Measurements from ENCODE around the gene C16orf90.
"Not testable (repeated sequence)": the region's sequence is repeated elsewhere in the genome, so short reads cannot be mapped to it uniquely, and the experiment has no call there.

C16orf90 gene

DNA sequence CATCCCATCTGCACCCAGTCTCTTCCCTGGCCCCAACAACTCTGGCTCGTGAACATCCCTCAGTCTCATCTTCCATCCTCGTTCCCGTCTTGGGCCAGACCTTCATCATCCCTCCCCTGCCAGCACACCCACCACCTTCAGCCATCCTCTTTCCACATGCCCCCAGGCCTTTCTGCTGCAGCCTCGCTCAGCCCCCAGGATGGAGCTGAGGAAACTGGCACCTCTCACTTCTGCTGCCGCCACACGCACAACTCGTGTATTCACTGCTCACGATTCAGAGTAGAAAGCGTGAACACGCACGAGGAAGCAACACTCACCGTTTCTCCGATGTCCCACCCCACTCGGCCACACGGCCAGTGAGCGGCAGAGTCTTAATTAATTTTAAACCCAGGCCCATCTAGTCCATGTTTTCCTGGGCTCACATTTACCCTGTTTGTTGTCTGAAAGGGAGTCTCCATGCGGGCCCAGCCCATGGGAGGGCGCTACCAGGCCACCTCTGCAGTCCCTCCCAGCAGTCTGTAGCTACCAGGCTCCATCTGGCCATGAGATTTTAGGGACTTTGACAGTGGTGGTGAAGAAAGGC lies 12.5 kb downstream of the C16orf90 start:
- DNase-seq, result no peak

DNA sequence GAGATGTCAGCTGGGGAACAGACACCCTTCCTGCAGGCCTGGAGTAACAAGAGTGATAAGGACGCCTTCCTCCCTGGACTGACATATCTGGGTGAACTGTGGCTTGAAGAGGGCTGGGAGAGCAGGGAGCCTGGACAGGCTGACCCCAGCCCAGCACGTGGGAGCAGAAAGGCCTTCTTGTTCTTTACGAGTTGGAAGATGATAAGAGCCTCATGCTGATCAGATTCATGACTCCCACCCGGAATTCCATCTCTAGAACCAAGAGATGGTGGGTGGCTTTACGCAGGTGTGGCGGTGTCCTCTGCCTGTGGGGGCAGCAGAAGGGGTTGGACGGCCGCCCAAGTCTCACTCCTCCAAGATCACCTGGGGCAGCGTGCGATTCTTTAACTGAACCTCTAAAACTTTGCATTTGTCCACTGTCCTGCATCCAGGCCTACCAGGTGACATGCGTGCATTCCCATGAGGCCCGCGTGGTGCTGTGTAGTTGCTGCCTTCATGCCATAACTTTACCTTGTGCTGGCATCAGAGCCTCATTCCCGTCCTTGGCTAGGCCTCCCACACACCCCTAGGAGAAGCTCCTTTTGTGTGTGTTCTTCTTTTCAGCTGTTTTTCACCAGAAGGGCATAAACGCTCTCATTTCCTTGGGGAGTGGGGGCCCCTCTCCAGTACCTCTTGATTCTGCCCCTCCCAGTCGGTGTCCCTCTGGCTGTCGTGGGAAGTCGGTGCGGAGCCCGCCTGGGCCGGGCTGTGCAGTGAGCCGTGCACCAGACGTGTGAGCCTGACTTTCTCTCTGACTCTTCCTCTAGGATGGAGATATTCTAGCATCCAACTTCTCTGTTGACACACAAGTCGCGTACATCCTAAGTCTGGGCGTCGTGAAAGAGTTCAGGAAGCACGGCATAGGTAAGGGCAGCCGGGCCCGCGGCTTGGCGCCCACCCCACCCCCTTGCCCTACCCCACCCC lies 13.3 kb downstream of the C16orf90 start:
- no peak for DNase-seq

DNA sequence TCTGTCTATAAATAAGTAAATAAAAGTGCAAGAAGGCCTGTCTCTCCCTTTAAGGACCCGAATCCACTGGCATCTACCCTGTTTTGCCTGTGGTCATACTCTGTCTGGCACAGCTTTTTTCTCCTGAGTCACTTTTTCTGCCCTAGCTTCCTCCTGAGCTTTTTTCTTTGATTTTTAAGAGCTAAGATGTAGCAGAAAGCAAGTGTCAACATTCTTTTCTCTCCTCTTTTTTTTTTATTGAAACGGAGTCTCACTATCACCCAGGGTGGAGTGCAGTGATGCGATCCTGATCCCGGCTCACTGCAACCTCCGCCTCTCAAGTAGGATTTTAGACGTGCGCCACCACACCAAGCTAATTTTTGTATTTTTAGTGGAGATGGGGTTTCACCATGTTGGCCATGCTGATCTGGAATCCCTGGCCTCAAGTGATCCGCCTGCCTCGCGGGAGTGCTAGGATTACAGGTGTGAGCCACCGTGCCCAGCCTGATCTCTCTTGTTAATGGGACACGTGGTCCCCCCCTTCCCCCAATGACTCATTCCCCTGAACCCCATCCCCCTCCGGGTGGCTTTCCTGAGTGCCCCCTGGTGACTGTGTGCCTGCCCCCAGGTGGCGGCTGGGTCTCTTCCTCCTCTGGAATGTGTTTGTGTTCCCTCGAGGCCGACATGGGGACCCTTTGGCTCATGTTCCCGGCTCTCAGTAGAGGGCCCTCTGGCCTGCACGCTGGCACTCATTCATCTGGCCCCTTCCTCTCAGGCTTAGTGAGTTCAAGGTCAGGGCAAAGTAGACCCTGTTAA lies 14.2 kb downstream of the C16orf90 start:
- no peak for DNase-seq

DNA sequence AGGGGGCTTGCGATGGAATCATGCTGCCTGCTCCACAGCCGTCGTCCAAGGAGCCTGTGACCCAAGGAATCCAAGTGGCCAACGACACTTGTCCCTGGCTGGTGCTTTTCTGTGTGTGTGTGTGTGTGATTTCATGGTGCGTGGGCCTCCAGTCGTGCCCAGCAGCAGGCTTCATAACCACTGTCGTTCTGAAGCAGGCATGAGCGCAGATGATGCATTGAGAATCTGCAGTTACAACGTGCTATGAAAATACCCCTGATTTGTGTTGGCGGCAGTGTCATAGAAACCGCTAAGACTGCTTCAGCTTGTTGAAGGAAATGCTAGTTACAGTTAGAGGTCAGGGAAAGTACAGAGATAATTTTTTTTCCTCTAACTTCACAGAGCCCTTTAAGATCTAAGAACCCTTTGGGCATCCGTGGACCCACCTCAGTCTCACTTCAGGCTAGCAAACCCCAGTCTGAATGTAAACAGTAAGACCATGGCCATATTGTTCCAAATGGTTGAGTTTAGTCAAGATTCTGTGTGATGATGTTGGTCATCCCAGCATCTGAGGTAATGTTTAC lies 15.6 kb downstream of the C16orf90 start:
- no peak for DNase-seq

DNA sequence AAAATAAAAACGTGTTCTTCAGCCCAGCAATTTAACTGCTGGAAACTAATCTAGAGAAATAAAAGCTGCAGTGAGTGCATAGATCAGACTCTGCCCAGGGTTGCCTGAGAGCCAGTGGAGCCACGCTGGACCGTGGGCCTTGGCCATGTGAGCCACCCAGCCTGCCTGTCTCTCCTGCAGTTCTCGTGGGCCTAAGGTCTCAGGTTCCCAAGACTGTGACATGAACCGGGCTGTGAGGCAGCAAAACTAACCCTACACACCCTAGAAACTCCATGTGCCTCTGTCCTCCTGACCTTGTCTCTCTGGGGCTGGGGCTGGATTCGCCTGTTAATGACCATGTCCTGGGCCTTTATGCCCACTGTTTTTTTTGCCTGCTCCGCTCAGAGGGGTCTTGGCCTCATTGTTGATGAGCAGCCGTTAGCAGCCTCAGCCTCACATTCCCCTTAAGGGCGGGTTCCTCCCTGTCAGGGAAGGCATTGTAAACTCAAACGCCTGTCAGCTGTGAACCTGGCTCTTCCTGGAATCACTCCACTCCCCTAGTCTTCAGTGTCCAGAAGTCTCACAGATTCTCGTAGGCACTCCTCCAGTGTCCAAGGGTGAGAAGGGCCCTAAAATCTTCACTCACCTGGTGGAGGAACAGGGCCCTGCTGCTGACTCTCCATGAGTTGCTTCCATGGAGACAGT lies 16.9 kb downstream of the C16orf90 start:
- DNase-seq, result no peak

DNA sequence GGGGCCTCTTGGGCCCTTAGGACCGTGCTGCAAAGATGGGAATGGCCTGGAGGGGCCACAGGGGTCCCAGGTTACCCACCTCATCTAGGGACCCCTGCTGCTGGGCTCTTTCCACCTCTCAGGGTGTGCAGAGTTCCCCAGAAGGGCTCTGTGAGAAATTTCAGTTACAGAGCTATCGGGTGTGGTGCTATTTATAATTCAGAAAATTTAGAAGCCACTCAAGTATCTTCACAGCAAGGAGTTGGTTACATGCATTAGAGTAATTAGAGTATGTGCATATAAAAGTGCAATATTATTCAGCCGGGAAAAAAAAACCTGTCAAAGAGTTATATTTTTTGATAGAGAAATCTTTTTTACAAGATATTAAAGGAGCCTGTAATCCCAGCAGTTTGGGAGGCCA lies 18.9 kb downstream of the C16orf90 start:
- no peak for DNase-seq

DNA sequence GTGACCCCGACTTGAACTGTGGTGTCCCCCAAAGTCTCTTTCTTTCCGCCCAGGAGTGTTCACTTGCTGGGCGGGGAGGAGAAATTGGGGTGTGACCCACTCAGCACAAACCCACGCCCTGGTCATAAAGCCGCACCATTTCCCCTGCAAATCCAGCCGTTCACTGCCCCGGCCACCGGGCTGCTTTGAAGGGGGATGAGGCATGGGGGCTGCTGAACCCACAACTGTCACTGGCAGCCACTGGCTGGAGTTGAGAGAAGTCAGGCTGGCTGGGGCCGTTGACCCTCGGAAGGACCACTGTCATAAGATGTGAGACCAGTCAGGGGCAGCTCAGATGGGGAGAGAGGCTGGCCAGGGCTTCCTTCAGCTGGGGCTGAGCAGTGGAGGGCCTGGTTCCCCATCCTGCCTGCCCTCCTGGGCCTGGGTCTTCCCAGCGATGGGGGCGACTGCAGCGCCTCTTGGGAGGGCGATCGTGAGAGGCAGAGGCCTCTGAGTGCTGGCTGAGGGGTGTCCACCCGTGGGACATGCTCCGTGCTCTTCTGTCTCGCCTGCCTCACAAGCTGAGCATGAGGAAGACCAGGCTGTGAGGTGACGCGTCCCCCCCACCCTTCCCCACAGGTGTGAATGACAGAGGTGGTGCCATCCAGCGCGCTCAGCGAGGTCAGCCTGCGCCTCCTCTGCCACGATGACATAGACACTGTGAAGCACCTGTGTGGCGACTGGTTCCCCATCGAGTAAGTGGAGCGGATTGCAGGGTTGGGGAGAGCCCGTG lies 19.5 kb downstream of the C16orf90 start:
- no peak for DNase-seq

DNA sequence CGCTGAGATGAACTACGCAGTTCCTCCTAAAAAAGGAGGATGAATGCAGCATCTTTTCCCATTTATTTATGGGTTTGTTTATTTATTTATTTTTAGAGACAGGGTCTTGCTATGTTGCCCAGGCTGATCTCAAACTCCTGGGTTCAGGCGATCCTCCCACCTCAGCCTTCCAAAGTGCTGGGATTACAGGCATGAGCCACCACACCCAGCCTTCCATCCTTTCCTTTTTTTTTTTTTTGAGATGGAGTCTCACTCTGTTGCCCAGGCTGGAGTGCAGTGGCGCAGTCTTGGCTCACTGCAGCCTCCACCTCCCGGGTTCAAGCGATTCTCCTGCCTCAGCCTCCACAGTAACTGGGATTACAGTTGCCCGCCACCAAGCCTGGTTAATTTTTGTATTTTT lies 20.4 kb downstream of the C16orf90 start:
- not testable (repeated sequence) for DNase-seq

DNA sequence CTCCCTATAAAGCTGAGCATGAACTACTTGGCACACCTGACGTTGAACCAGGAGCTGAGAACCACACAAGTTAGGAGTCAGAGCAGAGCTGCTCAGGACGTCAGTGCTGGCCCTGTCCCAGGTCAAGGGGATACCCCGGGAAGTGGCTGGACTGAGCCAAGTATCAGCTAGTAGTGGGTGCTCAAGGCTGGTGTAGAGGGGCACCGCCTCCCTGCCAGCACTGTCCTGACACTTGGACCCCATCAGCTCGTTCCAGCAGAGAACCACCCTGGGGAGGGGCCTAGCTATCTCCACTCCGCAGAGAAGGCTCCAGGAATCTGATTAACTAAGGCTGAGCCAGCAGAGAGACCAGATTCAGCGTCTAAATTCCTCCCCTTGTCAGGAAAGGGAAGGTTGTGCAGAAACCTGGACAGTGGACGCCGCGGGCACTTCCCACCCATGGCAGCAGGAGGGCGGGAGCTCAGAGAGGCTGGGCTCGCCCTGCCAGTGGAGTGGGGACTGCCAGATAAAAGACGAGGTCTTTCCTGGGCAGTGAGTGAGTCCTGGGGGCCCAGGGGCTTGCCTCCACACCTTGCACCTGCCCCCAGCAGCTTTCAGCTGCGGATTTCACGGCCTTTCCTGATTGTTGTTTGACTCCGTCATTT lies 21.0 kb downstream of the C16orf90 start:
- DNase-seq, result no peak

DNA sequence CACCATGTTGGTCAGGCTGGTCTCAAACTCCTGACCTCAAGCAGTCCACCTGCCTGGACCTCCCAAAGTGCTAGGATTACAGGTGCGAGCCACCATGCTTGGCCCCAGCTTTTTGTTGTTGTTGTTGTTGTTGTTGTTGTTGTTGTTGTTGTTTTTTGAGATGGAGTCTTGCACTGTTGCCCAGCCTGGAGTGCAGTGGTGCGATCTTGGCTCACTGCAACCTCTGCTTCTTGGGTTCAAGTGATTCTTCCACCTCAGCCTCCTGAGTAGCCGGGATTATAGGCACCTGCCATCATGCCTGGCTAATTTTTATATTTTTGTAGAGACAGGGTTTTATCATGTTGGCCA lies 21.7 kb downstream of the C16orf90 start:
- DNase-seq, result not testable (repeated sequence)

DNA sequence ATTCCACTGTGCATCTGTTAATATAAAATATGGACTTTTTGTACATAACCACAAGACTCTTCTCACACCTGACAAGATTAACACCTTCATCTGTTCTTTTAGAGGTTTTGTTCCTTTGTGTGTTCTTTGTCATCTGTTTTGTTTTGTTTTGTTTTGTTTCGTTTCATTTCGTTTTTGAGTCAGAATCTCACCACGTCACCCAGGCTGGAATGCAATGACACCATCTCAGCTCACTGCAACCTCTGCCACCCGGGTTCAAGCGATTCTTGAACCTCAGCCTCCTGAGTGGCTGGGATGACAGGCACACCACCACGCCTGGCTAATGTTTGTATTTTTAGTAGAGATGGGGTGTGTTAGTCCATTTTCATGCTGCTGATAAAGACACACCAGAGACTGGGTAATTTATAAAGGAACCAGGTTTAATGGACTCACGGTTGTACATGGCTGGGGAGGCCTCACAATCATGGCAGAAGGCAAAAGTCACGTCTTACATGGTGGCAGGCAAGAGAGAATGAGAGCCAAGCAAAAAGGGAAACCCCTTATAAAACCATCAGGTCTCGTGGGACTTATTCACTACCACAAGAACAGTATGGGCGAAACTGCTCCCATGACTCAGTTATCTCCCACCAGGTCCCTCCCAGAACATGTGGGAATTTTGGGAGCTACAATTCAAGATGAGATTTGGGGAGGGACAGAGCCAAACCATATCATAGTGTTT lies 22.3 kb downstream of the C16orf90 start:
- DNase-seq, result no peak

DNA sequence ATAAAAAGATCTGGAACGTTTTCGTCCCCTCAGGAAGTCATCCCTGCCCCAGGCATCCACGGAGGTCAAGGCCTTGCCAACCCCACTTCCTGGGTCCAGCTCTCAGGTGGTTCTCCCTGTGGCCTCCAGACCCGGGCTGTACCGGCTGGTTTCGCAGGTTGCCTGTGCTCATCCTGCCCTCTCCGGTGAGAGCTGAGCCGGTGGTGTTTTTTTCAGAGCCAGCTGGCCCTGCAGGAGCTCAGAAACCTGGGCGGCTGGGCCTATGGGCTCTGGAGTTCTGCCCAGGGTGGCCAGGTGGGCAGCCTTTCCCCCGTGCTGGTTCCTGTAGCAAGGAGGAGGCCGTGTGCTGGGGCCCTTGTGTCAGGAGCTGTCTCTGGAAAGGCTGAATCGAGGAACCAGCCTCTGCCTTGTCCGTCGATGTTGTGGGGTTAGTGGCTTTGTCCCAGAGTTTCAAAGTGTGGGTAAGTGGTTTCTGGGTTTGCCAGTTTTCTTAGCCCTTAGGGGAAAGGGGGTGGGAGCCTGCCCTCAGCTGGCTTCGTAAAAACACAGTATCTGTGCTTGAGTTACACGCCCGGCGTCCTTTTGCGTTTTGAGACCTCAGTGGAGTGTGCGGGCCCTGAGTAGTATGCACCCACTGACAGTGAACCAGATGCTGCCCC lies 23.6 kb downstream of the C16orf90 start:
- DNase-seq, result no peak

DNA sequence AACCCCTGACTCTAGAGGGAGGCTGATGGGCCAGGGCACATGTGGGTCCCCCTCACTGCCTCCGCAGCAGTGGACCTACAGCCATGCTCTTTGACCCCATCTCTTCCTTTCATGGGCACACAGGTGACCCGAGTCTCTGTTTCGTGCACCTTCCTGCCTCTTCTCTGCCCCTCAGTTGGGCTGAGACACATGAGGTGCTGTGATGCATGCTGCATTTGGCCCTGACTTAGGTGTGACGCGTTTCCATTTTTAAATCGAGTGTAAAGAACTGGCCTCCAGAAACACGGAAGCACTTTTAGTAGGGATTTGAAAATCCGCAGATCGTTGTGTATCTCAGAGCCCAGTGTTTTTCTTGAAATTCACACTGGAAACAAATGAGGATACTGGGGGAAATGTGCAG lies 24.6 kb downstream of the C16orf90 start:
- no peak for DNase-seq

DNA sequence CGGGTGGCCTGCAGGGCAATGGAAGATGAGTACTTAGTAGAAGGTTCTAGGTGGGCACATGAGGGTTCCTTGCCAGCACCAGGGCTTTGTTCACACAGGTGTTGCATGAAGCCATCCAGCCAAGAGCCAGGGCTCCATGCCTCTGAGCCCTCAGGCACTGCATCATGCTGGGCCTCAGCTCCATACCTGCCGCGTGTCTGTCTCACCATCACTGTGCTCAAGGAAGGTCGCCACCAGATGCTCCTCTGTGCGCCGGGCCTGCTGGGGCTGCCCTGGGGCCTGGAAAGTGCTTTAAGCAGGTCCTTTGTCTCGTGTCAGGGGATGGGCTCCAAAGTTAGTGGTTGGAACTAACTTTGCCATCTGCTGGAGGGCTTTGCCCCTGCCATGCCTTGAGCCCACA lies 25.6 kb downstream of the C16orf90 start:
- DNase-seq, result no peak

DNA sequence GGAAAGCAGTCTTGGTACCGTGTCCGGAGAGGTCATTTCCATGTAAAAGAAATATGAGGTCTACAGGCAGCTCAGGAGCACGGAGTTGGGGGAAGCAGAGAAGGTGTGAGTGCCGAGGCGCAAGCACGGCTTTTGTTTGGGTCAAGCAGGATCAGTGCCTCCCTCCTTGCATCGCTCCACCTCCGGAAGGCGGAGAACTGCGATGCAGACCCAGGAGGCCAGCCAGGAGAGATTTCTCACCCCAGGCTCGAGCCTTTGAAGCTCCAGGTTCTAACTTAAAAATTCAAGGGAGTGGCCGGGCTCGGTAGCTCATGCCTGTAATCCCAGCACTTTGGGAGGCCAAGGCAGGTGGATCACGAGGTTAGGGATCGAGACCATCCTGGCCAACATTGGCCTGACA lies 26.8 kb downstream of the C16orf90 start:
- DNase-seq, result no peak

DNA sequence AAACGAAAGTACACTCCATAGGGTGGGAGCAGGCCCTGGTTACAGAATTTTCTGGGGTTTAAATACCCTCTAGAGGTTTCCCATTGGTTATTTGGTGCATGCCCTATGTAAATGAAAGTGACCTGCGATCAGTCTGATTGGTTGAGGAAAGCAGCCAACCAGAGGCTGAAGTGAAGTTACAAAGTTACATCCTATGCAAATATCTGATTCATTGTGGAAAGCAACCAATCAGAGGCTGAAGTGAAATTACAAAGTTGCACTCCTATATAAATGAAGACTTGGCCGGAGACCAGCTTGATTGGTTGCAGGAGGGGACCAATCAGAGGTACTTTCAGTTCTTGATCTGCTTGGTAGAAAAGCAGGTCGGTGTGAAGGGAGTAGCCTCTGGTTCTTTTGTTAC lies 27.4 kb downstream of the C16orf90 start:
- DNase-seq, result no peak

DNA sequence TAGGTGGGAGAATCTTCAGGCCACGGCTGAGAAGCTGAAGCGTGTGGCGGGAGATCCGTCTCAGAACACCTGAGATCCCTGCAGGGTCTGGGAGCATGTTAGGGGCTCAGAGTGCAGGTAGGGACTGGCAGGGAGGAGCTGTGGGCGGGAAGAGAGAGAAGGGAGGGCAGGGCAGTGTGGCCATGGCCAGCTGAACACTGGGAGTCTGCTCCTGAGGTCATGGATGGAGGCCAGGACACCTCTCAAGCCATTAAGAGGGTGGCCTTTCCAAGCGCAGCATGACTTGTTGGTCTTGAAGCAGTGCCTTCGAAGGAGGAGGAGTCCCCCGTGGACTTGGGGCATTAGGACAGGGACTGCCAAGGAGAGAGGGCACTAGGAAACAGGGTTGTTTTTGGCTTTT lies 28.1 kb downstream of the C16orf90 start:
- no peak for DNase-seq

DNA sequence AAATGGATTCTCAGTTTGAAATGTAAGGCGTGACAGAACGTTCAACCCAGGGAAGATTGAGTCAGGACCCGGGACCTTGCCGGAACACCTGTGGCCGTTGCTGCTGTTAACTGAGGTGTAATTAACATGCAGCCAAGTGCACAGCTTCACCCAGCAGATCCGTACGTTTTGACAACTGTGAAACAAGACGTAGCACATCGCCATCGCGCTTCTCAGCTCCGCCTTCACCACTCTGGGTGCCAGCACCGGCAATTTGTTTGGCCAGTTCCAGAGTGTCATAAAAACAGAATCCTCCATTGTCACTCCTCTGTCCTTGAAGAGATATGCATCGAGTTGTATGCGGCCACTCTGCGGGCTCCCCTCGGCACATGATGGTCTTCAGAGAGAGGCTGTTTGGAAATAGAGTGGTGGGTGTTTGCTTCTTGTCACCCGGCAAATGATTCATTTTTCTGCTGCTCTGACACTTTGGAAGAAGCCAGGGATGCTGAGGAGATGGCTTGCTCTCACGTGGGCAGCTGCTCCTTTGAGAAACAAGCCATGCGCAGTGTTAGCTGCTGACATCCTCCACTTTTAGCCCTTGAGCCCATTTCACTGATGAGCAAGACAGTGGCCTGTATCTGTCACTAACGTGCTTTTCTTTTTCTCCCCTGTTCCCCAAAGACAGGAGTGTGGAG lies 29.2 kb downstream of the C16orf90 start:
- no peak for DNase-seq

DNA sequence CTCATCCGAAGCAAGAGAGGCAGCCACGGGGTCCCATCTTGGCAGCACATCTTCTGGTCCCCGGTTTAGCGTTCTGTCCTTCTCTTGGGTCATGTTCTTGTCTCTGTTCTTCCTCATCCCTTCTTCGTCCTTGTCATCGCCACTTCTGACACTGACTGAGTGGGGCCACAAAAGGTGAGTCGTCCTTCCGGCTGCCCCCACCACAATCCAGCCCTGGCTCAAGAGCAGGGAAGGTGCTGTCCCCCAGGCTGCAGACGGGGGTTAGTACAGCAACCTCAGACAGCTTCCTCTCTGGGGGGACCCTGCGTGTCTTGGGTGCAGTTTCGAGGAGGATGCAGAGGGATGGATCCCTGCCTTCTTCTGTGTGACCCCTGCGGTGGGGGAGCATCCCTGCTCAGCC lies 30.0 kb downstream of the C16orf90 start:
- no peak for DNase-seq

DNA sequence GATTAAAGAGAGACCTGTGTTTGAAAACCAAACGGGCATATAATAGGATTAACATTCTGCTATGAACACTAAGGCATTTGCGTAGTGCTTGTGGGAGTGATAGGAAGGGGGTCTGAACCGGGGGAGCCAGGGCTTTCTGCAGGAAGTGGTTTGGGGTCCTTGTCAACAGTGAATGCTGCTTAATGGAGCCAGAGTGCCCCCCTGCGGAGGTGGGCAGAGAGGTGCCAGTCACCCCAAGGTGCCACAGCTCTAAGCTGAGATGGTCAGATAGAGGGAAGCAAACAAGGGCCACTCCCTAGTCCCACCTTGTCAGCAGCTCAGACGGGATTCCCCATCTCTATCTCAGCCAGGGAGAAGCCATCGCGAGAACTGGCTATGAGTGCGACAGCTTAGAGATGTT lies 34.1 kb downstream of the C16orf90 start:
- peak; percentile 55 for DNase-seq
